NT2/D1 (cell line): Measurements from ENCODE around the gene ALDH1B1.

Experiments
- SUZ12 ChIP-seq: IDR thresholded peaks from 2 replicates; pipeline ENCODE4 v1.6.1; 2011; ENCODE audit not compliant: insufficient read length, insufficient read depth; ENCODE audit errors: extremely low read depth
- YY1 ChIP-seq: IDR thresholded peaks from 2 replicates; pipeline ENCODE4 v1.6.1; 2011; ENCODE audit not compliant: insufficient read length, insufficient read depth
- ZNF274 ChIP-seq: IDR thresholded peaks from 2 replicates; pipeline ENCODE4 v1.6.1; 2011; ENCODE audit warnings: mild to moderate bottlenecking, low read depth, low read length

GRCh38 chr9:38439291-38439915 is 46.9 kb downstream of the ALDH1B1 start:
- TF ChIP-seq YY1 (no peak), ZNF274 (no peak), SUZ12 (no peak)
